PFSK-1 (cell line): ENCODE results near the gene SAMD1.

ENCODE experiments used
- FOXP2 ChIP-seq: optimal IDR thresholded peaks from 2 replicates; pipeline ENCODE3; 2011; ENCODE audit warnings: borderline replicate concordance, control low read depth, inconsistent platforms; ENCODE audit not compliant: insufficient read depth; ENCODE audit errors: extremely low read length, extremely low read depth
- POLR2AphosphoS5 ChIP-seq: IDR thresholded peaks from 2 replicates; pipeline ENCODE4 v1.6.1; 2012; ENCODE audit warnings: low read depth, mild to moderate bottlenecking, control low read depth, low read length, moderate library complexity
- SIN3A ChIP-seq: IDR thresholded peaks from 2 replicates; pipeline ENCODE4 v1.6.1; 2012; ENCODE audit warnings: mild to moderate bottlenecking, low read length, moderate library complexity, borderline replicate concordance; ENCODE audit not compliant: insufficient read depth
- TAF1 ChIP-seq: IDR thresholded peaks from 2 replicates; pipeline ENCODE4 v1.6.1; 2012; ENCODE audit warnings: low read length, control low read depth, borderline replicate concordance; ENCODE audit not compliant: insufficient read depth
- TF ChIP-seq, protein P1 (sequence below), 2 experiments: IDR thresholded peaks; 2 replicates each; pipeline versions ENCODE4 v1.6.1 to v1.8.0; 2011 to 2012; ENCODE audit warnings: low read depth in 2 of 2, low read length in 2 of 2, control low read depth in 1 of 2, inconsistent platforms in 1 of 2, mild to moderate bottlenecking in 1 of 2, moderate library complexity in 1 of 2; ENCODE audit not compliant: insufficient read depth in 1 of 2

SAMD1 gene

DNA sequence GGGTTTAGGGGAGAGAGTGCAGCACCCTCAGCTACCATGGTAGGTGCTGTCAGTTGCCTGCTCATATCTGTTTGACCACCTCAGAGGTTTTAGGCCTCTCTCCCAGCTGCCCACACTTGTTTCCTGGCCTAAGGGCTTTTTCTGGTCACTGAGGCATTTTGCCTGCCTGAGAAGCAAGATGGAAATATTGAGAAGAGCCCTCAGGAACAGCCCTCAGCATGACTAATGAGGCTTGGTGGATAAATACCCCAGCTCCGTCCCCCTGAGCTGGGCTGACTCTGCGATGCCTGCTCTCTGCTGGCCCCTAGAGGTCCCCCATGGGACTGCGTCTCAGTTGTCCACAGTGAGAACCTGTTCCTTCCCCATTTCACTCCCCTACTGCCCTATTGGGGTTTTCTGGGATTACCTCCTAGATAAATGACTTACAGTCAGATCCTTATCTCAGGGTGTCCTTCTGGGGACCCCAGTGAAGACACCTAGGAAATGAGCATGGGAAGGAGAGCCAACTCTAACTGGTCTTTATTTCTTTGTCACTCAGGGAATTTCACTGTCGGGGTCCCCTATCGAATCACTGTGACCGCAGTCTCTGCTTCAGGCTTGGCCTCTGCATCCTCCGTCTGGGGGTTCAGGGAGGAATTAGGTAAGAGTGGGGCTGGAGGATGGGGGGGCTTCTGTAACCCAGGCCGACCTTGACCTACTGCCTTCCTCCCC is 42.0 kb downstream of the SAMD1 start:
- TF ChIP-seq, protein P1, sequence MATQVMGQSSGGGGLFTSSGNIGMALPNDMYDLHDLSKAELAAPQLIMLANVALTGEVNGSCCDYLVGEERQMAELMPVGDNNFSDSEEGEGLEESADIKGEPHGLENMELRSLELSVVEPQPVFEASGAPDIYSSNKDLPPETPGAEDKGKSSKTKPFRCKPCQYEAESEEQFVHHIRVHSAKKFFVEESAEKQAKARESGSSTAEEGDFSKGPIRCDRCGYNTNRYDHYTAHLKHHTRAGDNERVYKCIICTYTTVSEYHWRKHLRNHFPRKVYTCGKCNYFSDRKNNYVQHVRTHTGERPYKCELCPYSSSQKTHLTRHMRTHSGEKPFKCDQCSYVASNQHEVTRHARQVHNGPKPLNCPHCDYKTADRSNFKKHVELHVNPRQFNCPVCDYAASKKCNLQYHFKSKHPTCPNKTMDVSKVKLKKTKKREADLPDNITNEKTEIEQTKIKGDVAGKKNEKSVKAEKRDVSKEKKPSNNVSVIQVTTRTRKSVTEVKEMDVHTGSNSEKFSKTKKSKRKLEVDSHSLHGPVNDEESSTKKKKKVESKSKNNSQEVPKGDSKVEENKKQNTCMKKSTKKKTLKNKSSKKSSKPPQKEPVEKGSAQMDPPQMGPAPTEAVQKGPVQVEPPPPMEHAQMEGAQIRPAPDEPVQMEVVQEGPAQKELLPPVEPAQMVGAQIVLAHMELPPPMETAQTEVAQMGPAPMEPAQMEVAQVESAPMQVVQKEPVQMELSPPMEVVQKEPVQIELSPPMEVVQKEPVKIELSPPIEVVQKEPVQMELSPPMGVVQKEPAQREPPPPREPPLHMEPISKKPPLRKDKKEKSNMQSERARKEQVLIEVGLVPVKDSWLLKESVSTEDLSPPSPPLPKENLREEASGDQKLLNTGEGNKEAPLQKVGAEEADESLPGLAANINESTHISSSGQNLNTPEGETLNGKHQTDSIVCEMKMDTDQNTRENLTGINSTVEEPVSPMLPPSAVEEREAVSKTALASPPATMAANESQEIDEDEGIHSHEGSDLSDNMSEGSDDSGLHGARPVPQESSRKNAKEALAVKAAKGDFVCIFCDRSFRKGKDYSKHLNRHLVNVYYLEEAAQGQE (IDR thresholded peaks at IDR 0.05; ENCODE audit: insufficient read depth in 1 of 2, low read depth in 2 of 2, low read length in 2 of 2) = no peak
- TF ChIP-seq FOXP2 (no peak), SIN3A (no peak), TAF1 (no peak), POLR2AphosphoS5 (no peak)

DNA sequence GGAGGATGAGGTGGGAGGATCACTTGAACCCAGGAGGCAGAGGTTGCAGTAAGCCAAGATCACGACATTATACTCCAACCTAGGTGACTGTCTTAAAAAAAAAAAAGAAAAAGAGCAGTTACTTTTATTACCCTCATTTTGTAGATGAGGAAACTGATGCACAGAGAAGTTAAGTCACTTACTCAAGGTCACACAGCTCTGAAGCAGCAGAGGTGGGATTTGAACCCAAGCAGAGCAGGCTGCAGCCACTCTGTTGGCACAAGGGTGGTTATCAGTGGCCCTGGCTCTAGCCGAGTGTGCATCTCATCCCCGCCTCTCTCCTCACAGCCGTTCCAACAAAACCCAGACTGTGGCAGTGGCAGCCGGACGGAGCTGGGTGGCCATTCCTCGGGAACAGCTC is 51.4 kb downstream of the SAMD1 start:
- TF ChIP-seq SIN3A (no peak), FOXP2 (no peak), POLR2AphosphoS5 (no peak), TAF1 (no peak)
- TF ChIP-seq, protein P1 (IDR thresholded peaks at IDR 0.05; ENCODE audit: insufficient read depth in 1 of 2, low read depth in 2 of 2, low read length in 2 of 2) = no peak
